NCI-H1105 (cell line): ENCODE results near the gene SLCO3A1.
"Not testable (repeated sequence)": the region's sequence is repeated elsewhere in the genome, so short reads cannot be mapped to it uniquely, and the experiment has no call there.

Experiments
- DNase-seq: peaks from one replicate; lab custom pipeline; 2025; lab: John Stamatoyannopoulos, UW

Gene SLCO3A1

DNA sequence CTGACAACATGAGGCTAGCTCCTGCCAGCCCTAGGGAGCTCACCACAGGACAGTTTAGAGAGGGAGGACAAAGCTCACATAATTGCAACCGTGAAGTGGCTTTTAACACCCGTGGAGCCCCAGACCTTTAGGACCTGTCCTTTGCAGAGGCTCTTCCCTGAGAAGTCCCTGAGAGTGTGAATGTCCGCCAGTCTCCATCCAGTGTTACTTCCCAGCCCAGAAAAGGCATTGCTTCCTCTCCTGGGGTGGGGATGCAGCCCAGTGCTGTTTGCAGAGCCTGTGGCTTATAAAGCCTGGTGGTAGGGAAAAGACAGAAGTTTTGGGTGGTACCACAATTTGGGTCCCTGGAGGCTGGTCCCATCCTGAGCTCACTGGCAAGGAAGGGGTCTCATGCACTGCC is 182.0 kb downstream of the SLCO3A1 start:
- DNase-seq: no peak

- no peak for DNase-seq
These were observed 182.5 kb downstream of the SLCO3A1 start for GRCh38 chr15:92035961-92036360.

DNA sequence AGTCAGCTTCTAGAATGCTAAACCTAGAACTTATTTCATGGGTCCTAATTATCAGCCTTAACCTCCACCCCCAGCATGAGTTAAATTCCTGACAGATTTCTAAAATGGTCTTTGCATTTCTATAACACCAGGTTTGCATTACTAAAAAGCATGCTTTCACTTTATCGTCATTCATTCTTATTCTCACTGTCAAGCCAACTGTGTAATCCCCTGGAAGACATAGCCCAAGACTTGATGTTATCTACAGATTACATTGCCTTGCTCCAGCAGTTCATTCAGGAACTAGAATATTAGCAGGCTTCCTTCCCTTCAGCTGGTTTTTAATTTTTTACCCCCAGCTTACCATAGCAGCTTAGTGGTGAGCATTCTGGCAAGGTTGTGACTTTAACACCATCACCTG is 184.0 kb downstream of the SLCO3A1 start:
- no peak for DNase-seq

GRCh38 chr15:92040350-92040749 is 186.8 kb downstream of the SLCO3A1 start:
- no peak for DNase-seq

GRCh38 chr15:92041371-92041770 is 187.9 kb downstream of the SLCO3A1 start:
- no peak for DNase-seq

GRCh38 chr15:92043283-92043682 is 189.8 kb downstream of the SLCO3A1 start:
- no peak for DNase-seq

DNA sequence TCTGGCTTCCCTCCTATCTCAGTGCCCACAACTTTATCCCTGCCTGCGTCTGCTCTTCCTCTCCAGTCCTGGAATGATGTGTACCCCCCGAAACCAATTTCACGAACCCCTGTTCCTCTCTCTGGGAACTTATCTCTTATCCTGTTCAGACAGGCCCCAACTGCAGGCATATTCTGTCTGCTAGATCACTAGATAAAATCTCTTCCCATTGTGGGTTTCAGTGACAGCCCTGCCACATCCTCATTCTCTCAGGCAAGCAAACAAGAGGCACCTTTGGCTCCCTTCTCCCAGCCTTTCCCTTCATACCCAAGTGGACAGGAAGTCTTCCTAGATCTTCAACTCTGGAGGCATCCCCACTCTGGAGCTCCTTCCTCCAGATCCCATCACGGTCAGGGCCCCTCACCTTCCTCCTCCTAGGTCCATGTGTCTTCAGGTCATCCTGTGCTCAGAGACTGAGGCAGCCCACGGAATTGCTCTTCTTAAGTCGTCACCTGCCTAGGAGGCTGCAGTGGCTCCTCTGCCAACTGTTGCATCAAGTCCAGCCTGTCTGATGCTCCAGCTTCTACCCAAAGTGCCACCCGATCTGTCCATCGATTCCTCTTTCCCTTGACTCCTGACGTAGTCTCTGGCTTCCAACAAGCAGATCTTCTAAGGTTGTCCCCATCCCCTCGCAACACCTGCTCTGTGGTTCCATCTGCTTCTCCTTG is 190.8 kb downstream of the SLCO3A1 start:
- DNase-seq: no peak

- no peak for DNase-seq
These were observed 194.4 kb downstream of the SLCO3A1 start for GRCh38 chr15:92047900-92048299.

DNA sequence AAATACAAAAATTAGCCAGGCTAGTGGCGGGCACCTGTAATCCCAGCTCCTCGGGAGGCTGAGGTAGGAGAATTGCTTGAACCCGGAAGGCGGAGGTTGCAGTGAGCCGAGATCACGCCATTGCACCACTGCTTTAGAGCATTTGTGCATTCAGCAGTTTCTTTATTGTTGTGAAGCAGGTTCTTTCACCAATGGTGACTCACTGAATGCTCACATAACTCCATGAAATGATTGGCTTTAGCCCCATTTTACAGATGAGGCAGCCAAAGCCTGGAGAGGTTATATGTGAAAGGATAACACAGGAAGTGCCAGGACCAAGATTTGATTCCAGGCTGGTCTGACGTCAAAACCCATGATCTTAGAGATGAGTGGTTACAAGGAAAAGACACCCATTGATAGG is 195.2 kb downstream of the SLCO3A1 start:
- DNase-seq: no peak

DNA sequence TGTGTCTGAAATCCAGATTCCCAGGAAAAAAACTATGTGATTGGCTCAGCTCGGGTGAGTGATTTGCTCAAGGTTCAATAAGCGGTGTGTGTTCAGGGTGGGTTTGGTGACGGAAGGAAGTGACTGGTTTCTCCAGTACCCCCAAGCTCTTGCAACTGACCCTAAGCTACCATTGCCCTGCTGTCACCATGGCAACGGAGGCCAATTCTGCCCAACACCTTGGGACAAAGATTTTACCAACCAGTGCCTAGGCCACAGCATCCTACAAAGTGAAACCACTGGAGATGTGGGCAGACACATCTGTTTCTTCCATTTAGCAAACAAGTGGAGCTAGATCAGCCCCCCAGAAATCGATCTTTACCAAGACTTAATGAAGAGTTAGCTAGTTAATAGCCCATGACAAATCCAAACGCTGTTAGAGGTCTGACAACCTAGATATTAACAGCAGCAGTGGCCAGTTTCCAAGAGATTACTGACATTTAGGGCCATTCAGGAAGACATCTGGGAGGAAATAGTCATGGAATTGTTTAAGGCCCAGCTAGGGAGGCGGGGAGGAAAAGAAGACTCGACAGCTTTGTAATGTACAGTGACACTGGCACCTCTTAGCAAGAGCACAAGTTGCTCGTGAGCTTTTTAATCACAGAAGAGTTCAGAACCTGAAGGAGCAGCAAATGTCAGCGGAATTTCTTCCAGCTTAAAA is 195.9 kb downstream of the SLCO3A1 start:
- no peak for DNase-seq

DNA sequence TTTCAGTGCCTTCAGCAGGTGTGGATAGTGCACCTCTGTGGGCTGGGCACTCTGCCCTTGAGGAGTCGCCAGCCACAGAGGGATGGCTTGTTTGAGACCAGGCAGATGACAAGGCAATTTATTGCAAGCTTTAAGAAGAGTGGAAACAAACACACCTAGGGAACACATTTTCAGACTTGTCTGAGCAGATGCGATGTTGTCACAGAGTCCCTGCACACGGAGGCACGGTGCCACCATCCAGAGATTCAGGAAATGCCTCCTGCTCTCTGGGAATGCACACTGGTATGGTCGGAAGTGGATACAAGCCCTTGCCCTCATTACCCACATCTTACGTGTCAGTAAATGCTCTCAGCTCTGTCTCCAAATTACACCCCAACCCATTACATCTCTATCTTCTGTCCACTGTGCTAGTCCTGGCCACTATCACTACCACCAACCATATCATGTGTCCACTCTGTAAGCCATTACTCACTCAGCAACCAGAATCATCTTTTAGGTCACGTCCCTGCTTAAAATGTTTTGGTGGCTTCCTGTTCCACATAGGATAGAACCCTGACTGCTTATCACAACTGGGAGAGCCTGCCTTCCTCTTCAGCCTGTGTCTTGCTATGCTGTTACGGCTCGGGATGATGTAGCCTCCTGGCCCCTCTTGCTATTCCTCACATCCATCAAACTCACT is 196.9 kb downstream of the SLCO3A1 start:
- no peak for DNase-seq

DNA sequence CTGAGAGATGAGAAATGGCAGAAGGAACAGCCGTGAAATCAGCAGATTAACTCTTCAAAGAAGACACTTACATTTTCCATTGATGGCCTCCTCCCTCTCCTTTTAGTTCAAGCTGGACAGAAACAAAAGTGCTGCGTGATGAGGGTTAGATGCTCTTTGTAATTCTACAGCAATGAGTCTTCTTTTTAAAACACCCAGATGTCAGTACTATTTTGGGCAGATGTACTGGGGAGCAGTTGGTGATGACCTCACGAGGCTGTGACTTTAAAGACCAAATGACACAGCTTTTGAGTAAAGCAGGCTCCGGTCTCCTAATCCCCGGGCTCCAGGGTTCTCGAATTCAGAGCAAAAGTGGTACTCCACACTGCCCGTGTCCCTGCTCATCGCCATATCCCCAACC is 198.2 kb downstream of the SLCO3A1 start:
- DNase-seq: no peak

DNA sequence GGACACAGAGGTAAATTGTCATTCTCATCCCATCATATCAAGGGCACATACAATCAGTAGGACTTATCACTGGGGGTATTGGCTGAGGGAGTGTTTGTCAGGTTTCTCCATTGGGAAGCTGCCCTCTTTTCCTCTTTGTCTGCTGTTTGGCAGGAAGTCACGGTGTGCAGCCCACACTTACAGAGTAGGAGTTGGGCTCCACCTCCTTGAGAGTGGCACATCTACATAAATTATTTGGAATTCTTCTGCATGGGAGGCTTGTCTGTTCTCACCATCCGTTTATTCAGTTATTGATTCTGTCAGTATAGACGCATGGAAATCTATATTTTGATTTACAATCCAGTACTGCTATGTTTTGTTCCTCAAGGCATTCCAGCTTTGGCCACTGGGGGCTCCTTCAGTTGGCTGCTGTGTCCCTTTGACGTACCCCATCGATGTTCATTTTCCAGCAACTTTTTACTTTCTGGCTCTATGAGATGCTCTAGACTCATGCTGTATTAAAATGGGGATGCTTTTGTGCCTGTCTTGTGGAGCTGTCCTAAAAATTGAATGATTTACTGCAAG is 200.3 kb downstream of the SLCO3A1 start:
- DNase-seq: no peak

GRCh38 chr15:92056875-92057274 is 203.4 kb downstream of the SLCO3A1 start:
- no peak for DNase-seq

GRCh38 chr15:92059036-92059970 is 205.8 kb downstream of the SLCO3A1 start:
- DNase-seq: no peak

DNA sequence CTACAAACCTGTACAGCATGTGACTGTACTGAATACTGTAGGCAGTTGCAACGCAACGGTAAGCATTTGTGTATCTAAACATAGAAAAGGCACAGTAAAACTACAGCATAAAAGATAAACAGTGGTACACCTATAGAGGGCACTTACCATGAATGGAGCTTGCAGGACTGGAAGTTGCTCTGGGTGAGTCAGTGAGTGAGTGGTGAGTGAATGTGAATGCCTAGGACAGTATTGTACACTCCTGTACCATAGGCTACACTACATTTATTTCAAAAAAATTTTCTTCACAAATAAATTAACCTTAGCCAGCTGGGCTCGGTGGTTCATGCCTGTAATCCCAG is 206.4 kb downstream of the SLCO3A1 start:
- DNase-seq: not testable (repeated sequence)

DNA sequence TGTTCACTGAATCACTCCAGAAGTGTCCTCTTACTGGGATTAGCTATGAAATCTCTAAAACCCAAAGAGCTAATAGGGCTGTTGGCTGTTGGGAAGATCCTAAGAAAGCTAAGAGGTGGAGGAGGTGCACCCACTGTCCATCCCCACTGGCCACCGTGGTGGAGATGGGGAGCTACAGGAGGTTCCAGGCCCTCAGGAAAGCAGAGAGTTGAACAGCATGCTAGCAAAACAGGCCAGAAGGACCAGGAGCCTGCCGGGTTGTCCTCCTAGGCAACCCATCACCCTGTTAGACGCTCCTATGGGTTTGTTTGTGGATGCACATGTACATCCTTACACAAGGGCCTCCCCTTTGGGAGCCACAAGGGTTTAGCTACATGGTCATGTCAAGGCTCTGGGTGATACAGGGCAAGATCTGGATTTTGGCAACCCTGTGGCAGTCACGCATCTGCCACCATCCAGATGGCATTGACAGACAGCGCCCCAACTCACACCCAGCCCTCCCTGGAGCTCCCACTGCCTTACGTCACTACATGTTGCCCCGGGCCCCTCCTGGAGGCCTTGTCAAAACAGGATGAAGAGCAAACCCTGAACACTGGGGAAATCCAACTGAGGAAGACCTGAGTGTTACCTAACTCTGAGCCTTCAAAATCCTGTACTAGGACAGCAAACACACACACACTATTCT is 208.1 kb downstream of the SLCO3A1 start:
- no peak for DNase-seq

- DNase-seq: no peak
These were observed 209.0 kb downstream of the SLCO3A1 start for GRCh38 chr15:92062505-92062904.

DNA sequence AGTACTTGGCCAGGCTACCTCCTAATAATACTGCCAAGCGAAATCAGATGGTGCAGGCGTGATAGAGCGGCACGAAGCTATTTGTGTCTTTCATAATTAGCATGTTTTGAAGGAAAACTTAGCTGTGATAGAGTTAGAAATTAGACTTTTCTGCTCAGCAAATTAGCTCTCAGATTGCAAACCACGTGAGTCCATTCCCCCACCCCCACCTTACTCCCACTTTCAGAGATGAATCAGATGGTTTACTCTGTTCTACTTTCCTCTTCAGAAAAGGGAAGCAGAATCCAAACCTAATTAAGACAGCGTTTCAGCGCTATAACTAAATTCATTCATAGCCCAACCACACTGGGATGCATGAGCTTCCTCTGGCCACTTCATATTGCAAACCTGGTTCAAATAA is 214.6 kb downstream of the SLCO3A1 start:
- DNase-seq: no peak

DNA sequence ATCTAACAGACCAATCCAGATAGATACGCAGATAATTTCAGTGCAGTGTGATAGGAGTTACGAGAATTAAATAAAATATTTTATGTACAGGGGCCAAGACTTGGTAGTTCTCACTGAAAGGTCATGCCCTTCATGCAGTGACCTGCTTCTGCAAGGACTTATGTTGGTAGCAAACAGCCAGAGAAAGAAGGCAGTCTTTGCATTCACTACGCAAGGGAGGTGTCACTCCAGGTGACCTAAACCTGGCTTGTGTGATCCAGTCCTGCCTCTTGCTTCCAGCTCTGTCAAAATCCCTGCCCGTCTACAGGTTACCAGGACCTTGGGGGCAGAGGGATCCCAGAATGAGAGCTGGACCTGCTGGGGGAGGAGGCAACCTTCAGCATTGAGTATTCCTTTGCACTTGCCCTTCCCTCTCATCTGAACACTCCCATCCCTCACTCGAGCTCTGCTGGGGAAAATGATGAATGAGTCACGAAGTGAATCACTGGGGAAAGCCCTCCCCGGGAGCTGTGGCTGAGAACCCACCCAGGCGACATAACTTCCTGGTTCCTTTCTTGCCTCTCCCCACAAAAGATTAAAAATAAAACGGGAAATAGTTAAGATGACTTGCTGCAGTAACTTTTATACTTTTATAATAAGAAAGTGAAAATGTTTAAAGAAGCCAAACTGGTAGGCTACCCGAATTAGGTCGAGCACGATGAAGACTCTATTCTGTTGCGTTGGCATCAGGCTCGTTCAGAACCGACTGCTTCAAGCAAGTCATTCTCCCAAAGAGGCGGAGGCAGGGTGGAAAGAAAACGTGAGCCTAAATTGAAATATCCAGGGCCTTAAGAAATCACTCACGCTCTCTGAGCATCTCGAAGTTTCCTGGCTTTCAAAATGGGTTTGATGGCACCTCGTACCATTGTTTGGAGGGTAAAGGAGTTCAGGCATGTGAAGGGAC is 216.1 kb downstream of the SLCO3A1 start:
- no peak for DNase-seq
